DOHH2 (cell line): ENCODE data around the gene KAT2A.

ENCODE experiments used
- EZH2phosphoT487 ChIP-seq: fragments of 200-600 bp; sonication (generic); IDR thresholded peaks from 2 replicates; pipeline ENCODE4 v1.6.1; 2017; ENCODE audit warnings: borderline replicate concordance, mild to moderate bottlenecking, antibody characterized with exemption, low read length, moderate library complexity, mixed read lengths
- TF ChIP-seq, protein P1 (sequence below): fragments of 200-600 bp; sonication (generic); IDR thresholded peaks from one replicate; pipeline ENCODE4 v1.5.1; 2014; ENCODE audit warnings: antibody characterized with exemption, mild to moderate bottlenecking, low read depth, low read length; ENCODE audit not compliant: poor library complexity, severe bottlenecking

DNA sequence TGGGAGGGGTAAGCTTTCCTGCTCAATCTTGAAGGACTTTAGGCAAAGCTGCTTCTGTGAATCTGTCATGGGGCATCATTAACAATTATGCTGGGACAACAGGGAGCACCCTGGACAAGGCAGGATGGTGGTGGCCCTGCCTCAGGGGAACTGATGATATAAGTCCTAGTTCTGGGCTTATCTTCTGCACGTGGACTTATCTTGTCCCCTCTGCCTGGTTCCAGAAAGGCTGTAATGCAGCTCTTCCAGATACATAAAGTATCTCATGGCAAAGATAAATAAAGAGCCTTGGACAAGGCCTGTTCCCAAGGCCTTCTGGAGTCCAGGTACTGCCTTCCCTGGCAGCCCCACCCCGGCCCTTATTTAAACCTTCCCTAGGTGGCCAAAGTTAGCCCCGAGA, 16.9 kb downstream of the KAT2A start:
- TF ChIP-seq, protein P1, sequence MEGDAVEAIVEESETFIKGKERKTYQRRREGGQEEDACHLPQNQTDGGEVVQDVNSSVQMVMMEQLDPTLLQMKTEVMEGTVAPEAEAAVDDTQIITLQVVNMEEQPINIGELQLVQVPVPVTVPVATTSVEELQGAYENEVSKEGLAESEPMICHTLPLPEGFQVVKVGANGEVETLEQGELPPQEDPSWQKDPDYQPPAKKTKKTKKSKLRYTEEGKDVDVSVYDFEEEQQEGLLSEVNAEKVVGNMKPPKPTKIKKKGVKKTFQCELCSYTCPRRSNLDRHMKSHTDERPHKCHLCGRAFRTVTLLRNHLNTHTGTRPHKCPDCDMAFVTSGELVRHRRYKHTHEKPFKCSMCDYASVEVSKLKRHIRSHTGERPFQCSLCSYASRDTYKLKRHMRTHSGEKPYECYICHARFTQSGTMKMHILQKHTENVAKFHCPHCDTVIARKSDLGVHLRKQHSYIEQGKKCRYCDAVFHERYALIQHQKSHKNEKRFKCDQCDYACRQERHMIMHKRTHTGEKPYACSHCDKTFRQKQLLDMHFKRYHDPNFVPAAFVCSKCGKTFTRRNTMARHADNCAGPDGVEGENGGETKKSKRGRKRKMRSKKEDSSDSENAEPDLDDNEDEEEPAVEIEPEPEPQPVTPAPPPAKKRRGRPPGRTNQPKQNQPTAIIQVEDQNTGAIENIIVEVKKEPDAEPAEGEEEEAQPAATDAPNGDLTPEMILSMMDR: no peak
- no peak for TF ChIP-seq EZH2phosphoT487
